Activated gamma-delta T cell (primary cell): ENCODE data around the gene ACYP2.
"Not testable (repeated sequence)": the region's sequence is repeated elsewhere in the genome, so short reads cannot be mapped to it uniquely, and the experiment has no call there.

Experiments used
- DNase-seq: peaks from one replicate; lab custom pipeline; 2025; lab: John Stamatoyannopoulos, UW

The ACYP2 gene

DNA sequence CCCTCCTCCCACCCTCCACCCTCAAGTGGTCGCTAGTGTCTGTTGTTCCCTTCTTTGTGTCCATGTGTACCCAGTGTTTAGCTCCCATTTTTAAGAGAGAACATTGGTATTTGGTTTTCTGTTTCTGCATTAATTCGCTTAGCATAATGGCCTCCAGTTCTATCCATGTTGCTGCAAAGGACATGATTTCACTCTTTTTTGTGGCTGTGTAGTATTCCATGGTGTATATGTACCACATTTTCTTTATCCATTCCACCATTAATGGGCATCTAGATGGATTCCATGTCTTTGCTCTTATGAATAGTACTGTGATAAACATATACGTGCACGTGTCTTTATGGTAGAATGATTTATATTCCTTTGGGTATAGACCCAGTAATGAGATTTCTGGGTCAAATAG lies 97.7 kb downstream of the ACYP2 start:
- DNase-seq = no peak

DNA sequence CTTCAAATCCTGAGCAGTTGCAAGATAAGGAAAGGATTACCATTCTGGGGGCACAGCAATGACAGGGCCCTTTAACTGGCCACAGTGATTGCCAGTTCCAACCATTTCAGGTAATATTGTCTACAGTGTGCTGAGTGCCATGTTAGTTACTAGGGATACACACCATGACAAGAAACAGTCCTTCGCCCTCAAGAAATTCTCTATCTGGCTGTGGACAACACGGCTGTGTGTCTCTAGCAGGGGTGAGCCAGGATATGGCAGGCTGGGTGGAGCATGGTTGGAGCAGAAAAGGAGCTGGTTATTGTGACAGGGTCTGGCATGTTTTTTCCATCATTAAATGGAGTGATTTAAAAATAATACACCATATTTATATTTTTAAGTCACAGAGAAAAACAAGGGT lies 109.6 kb downstream of the ACYP2 start:
- no peak for DNase-seq

DNA sequence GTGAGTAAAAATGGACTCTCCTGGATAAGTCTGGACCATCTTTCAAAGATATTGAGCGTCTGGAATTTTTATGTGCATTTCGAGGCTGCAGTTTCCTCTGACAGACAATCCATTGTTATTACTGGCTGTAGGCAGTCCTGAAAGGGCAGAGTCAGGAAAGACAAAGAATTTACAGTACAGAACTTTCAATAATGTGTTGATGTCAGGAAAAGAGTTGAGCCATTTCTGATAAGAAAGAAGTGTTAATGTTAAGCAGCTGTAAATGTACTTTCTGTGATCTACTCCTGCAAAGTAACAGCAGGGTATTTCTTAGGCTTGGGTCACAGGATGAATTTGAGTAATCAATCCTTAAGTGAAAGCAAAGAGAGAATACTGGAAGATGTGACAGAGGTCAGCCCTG lies 110.8 kb downstream of the ACYP2 start:
- no peak for DNase-seq

DNA sequence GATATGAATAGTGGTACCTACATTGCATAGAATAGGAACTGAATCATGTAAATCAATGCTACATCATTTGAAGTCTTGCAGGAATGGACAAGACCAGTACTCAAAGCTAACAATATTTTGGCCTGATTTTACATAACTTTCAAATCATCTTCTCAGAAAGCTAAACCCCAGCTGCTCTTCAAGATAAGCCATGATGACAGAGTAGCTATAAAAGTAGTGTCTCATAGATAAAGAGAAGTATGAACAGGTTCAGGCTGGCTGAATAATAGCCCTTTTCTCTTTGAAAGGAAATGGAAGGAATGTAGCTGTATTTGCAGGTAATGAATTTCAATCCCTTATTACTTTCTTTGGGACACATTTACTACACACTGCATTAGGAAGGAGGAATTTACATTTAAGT lies 112.4 kb downstream of the ACYP2 start:
- DNase-seq = no peak

DNA sequence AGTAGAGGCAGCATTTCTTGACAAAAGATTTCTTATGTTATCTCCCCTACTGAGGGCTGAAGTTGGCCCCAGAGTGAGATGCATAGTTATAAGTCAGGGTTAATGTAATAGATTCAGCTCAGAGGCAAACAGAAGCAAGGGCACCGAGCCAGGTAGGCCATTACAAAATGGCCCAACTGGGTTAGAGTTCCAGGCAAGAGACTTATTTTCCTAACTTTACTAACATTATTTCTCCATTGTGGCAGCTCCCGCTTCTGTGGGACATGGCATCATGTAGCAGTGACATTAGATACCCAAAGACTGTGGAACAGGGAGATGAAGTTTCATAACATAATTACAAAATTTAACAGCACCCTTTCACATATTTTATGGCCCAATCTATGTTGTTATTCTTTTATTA lies 113.5 kb downstream of the ACYP2 start:
- DNase-seq = no peak

DNA sequence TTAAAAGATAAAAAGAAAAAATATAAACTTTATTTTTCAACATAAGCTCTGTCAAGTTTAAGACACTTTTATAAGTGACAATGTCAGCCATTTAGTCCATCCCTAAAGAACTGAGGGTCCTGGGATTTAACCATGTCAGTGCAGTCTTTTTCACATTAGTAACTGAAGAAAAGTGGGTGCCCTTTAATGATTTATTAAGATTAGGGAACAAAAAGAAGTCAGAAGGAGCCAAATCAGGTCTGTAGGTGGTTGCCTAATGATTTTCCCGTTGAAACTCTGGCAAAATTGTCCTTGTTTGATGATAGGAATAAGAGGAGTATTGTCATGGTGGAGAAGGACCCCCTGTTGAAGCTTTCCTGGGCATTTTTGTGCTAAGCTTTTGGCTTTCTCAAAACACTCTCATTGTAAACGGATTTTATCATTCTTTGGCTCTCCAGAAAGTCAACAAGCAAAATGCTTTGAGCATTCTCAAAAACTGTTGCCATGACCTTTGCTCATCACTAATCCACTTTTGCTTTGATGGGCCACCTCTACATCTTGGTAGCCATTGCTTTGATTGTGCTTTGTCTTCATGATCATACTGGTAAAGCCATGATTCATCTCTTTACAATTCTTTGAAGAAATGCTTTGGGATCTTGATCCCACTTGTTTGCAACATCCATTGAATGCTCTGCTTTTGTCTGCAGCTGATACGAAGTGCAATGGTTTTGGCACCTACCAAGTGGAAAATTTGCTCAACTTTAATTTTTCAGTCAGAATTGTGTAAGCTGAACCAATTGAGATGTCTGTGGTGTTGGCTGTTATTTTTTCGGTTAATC lies 118.6 kb downstream of the ACYP2 start:
- no peak for DNase-seq

DNA sequence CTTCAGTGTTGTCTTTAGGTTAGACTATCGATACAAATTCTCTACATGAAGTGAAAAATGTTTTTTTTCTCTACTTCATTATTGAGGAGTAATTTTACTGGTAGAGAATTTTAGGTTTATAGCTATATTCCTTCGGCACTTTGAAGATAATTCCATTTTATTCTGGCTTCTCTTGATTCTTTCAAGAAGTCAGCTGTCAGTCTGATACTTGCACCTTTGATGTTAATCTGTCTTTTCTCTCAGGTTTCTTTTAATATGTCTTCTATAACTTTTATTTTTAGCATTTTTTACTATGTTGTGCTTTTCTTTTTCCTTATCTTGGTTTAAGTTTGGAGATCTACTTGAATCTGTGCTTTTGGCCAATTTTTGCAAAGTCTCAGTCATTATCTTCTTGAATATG lies 122.0 kb downstream of the ACYP2 start:
- DNase-seq = no peak

DNA sequence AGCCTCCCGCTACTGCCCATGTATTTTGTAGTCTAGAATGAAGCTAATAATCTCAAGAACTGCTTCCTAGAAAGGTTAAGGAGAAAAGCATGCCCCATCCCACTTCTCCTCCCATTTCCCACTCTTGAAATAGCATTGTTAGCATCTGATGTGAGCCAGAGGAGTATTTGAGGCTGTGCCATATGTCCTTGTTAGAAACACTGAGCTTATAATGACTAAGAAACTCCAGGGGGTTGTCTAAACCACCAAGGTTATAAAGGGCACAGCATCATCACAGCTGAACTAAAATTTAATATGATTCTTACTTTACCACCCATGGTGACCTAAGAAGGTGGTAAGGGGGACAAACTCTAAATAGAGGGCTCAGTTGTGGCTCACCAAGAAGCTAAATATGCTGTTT lies 124.0 kb downstream of the ACYP2 start:
- DNase-seq = no peak

DNA sequence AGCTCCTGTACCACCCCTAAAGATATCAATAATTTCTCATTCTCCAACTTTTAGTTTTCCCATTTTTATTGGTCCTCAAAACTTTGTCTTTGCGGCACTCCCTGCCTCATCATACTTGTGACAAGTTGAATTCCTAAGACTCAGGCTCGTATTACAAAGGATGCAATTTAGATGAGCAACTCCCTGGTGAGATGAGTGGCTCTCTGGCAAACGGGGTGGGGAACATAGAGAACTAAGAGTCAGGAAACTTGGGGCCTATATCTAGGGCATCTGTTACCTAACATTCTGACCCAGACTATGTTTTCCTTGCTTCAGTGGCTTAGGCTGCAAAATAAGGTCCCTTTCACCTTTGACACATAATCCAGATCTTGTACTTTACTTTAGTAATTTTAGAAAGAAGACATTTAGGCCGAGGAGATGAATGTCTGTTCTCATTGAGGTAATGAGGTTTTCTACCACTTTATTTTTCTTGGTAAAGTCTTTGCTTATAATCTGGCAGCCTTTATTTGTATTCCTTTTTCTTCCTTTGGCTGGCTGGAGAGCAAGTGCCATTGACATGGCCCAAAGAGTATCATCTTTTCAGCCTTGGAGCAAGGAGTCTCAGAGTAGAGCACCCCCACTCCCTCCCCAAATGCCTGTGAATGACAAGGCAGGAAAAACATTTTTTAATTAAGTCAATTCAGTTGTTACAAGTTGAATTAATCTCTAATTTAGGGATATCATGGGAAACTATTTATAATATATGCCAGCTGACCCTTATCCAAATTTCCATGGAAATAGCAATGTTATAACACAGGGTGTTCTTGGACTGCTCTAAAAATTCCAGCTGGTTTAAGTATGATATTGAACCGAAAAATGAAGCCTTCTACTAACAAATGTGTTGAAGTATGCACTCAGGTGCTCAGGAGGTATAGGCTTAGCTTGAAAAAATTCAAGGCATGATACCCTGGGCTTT lies 125.4 kb downstream of the ACYP2 start:
- no peak for DNase-seq

DNA sequence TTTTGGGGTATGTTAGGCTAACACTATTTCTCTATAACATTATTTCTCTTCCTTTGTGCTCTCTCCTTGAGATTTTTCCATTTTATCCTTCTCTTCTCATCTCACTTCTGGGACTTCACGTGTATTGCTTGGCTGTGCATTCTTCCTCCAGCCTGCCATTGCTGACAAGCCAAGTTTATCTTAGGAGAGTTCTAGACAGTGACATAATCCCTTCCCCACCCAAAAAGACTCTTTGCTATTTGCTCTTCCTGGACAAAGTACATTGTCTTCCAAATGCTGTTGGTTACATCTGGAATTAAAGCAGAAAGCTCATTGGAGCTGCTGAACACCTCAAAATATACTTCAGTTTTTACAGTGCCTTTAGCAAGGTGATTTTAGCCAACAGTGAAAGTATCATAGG lies 131.7 kb downstream of the ACYP2 start:
- DNase-seq = no peak

DNA sequence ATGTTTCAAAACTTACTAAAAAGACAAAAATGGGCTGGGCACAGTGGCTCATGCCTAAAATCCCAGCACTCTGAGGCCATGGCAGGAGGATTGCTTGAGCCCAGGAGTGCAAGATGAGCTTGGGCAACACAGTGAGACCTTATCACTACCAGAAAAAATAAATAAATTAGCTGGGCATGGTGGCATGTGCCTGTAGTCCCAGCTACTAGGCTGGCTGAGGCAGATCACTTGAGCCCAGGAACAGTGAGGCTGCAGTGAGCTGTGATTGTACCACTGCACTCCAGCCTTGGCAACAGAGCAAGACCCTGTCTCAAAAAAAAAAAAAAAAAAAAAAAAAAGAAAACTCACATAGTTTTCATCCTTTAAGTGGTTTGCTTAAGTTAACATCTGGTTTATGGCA lies 134.2 kb downstream of the ACYP2 start:
- no peak for DNase-seq

DNA sequence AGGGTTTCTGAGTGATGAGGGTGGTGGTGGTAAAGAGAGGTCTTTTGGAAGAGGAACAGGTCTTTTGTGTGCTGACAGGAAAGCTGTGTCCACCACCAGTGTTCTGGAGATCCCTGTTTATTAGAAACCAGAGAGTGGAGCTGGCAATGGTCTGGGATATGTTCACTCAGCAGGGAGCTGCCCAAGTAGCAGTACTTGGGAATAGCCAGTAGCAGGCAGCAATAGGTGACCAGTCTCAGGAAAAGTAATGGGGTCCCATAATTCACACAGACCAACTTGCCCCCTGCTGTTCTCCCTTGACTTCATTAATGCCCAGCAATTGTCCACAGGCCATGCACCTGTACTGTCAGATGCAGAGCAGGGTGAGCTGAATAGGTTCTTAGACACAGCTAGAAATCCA lies 138.8 kb downstream of the ACYP2 start:
- no peak for DNase-seq

DNA sequence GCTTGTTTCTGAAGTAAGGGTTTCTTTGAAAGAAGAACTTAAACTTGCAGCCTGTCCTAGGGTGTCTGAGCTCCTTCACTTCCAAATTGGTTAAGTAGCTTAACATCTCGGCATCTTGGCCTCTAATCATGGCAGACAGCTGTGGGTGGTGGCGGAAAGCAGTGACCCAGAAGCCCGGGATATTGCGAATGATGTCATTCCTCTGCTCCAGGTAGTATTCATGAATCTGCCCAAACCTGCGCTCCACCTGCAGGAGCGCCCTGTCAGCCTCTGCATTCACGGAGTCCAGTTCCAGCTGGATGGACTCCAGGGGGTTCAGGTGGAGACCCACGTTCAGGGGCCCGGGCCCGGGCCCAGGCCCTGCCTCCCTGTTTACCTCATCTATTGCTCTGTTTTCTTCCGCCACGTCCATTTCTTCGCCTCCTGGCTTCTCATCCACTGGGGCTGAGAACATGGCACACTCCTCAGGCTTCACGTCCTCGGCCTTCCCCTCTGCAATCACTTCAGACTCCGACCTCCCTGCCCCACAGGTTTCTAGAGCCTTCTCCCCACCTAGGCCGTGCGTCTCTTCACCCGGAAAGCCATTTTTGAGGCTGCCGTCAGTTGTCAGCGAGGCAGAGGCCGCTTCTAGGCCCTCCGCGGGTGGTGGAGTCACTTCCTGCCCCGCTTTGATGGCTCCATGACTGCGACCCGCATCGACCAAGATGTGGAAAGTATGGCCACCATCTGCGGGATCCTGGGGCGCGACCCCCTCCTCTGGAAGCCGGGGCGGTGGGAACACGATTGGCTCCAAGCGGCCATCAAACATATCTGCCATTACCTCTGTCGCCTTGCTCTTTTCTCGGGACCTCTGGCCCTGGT lies 140.0 kb downstream of the ACYP2 start:
- no peak for DNase-seq

DNA sequence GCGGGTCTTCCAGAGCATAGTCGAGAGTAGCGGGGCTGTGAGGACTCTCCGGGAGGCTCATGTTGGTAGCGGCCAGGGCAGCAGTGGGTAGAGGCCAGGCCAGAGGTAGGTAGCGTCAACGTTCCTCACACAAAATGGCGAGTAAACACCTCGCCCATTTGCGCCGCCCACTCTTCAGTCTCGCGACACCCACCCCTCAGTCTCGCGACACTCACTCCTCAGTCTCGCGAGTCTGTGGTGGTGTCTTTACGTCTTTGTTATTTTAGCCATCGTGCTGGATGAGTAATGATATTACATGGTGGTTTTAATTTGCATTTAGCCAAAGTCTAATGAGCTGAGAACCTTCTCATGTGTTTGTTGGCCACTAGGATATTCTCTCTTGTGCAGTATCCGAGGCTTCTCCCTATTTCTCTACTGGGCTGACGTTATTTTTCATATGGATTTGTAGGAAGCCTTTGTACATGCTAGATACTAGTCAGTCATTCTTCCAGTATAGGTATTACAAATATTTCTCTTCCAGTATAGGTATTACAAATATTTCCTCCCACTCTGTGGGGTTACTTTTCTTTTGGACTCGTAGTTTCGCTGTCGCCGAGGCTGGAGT lies 140.8 kb downstream of the ACYP2 start, which contains the start of gene TSPYL6:
TSS of gene TSPYL6 (minus strand) at position 139 of the 604 bp plus-strand sequence. CDS start at position 61, 78 bp downstream.
- no peak for DNase-seq

DNA sequence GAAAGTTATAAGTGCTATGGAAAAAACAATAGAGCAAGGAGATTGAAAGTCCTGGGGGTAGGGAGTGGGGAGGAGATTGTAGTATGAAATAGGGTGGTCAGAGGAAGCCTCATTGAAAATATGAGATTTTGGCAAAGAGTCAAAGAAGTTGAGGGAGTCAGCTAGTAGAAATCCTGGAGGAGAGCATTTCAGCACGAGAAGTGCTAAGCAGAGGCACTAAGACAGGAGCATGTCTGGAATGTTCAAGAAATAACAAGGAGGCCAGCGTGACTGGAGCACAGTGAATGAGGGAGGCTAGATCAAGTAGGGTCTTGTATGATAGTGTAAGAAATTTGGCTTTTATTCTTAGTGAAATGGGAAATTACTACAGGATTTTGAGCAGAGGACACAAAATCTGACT lies 142.8 kb downstream of the ACYP2 start:
- DNase-seq = no peak

DNA sequence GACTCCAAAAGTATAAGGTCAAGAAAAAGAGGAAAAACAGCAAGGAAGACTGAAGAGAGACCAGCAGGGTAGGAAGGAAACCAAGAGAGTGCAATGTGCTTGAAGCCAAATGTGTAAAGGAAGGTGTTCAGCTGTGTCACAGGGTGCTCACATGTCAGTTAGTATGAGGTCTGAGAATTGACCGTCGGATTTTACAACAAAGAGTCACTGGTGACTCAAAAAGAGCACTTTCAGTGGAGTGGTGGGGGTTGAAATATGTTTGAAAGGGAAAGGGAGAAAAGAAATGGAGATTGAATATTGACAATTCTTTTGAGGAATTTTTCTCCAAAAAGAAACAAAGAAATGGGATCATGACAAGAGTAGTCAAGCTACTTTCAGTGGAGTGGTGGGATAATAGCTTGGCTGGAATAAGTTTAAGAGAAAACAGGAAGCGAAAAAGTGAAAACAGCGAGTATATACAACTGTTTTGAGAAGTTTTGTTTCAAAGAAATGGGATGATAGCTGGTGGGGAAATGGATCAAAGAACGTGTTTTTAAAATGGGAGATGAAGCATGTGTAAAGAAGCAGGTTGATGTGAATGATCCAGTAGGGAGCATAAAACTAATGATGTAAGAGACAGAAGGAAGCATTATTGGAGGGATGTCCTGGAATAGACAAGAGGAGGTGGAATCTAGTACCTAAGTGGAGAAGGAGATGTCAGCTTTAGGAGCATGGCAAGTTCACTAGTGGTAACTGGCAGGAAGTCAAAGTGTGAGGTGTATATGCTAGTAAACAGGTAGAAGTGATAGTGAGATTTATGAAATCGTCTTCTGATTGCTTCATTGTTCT lies 144.2 kb downstream of the ACYP2 start:
- DNase-seq = no peak

DNA sequence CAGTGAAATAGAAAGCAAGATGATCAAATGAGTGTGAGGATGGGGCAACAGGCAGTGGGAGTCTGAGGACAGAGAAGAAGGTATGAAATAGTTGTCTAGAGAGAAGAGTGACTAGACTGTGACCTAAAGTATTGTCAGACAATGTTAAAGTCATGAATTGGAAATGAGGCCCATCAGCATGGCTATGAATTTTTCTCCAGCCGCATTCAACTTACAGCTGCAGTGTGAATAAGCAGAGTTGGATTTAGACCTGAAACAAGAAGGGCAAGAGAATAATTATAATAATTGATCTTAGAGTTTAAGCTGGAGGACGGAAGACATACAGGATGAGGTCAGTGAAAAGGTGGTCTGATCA lies 144.8 kb downstream of the ACYP2 start:
- no peak for DNase-seq

DNA sequence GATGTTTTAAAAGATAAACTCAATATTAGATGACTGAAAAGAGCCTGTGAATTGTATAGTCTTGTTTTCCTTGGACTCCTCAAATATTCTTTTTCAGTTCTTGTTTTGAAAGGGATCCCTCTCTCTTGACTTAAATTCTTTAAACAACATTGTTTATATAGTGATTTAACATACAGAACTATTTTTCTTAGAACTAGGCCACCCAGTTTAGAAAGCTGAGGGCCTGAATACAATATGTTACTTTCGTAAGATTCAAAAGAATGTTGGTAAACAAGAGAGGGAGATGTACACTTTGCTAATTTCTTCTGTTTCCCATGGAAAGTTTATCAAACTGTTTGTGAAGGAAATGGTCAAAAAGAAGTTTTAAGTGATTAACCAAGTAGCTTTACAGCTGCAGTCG lies 146.1 kb downstream of the ACYP2 start:
- DNase-seq = no peak

DNA sequence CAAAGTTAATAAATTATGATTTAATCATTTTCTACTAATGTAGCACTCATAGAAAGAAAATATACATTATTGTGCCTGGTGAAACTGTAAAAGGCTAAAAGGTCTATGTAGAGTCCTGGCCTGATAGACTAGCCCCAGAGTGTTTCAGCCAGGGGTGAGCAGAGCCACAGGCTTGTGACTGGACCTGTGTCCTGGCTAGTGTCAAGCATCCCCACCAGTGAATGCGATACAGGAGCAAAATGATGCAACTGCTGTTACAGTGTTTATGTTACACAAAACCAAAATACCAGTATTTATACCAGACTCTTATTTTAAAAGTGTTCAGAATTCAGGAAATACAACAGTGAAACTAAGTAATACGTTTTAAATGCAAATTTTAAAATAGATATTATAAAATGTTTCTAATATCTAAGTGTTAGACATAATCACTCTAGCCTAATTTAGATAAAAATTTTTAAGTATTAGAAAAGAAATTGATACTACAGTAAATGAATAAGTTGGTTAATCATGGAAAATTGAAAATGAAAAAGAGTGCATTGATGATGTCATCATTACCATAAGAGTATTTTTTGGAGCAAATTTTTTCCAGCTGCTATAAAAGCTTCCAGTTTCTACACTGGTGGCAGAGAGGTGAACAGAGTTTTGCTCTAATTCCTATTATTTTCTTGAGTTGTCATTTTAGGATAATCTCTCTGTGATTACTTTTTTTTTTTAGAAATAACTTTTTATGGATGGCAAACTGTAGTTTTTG lies 146.8 kb downstream of the ACYP2 start:
- DNase-seq = no peak

DNA sequence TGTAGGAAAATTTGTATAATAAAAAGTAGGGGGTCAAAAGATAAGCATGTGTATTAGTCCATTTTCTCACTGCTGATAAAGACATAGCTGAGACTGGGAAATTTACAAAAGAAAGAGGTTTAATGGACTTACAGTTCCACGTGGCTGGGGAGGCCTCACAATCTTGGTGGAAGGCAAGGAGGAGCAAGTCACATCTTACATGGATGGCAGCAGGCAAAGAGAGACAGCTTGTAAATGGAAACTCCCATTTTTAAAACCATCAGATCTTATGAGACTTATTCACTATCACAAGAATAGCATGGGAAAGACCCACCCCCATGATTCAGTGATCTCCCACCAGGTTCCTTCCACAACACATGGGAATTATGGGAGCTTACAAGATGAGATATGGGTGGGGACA lies 149.7 kb downstream of the ACYP2 start:
- DNase-seq = not testable (repeated sequence)
